ENCODE results near the gene NLGN3.
A peak's percentile ranks its signal among the peaks of the same experiment; 100 is the strongest.

The NLGN3 gene

DNA sequence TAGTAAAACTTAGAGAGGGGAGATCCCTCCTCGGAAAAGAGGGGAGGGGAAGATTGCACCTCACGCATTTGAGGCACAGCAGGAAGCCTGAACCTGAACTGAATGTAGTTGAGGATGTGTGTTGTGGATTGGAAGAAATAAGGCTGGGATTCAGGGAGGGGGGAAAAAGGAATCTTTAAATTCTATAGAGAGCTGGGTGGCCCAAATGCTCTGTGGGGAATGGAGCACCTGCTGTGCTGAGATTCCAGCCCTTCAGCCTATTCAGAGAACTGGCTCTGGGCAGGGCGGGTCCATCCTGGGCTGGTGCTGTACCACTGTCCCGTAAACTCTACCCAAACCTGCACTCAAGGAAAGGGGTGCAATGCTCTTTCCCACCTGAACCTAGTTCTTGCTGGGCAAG lies 44.9 kb upstream of the NLGN3 start:
- Histone ChIP-seq H3K4me3 (ENCODE audit: insufficient read length, low read depth) (peak overlapping the region; percentile 28), H3K9ac (ENCODE audit: insufficient read length, low read depth) (no peak overlapping the region), H3K4me1 (ENCODE audit: insufficient read depth, insufficient read length) (peaks cover 21% of the 10 kb centered on the region), H3K27me3 (ENCODE audit: insufficient read depth, insufficient read length) (peaks cover 11% of the 10 kb centered on the region), H3K9me3 (ENCODE audit: insufficient read depth, low read length) (no peaks in the 10 kb centered on the region), H3K36me3 (ENCODE audit: insufficient read depth, insufficient read length, low read length) (peaks cover 10% of the 10 kb centered on the region)
- peak; percentile 57 for DNase-seq (ENCODE audit: low read depth, low spot score)
- TF ChIP-seq ZNF274 (IDR thresholded peaks at IDR 0.05; ENCODE audit: low read depth, low read length) (no peak), YY1 (IDR thresholded peaks at IDR 0.05; ENCODE audit: insufficient read depth, insufficient read length) (no peak), SUZ12 (IDR thresholded peaks at IDR 0.05; ENCODE audit: extremely low read depth, insufficient read depth, insufficient read length) (no peak)

DNA sequence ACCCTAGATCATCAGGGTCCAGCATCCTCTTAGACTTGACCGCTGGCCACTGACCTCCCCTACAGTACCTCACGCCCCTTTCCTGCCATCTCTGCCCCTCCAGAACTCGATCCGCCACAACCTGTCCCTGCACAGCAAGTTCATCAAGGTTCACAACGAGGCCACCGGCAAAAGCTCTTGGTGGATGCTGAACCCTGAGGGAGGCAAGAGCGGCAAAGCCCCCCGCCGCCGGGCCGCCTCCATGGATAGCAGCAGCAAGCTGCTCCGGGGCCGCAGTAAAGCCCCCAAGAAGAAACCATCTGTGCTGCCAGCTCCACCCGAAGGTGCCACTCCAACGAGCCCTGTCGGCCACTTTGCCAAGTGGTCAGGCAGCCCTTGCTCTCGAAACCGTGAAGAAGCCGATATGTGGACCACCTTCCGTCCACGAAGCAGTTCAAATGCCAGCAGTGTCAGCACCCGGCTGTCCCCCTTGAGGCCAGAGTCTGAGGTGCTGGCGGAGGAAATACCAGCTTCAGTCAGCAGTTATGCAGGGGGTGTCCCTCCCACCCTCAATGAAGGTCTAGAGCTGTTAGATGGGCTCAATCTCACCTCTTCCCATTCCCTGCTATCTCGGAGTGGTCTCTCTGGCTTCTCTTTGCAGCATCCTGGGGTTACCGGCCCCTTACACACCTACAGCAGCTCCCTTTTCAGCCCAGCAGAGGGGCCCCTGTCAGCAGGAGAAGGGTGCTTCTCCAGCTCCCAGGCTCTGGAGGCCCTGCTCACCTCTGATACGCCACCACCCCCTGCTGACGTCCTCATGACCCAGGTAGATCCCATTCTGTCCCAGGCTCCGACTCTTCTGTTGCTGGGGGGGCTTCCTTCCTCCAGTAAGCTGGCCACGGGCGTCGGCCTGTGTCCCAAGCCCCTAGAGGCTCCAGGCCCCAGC lies 43.8 kb upstream of the NLGN3 start:
- no peaks in the 10 kb centered on the region for H3K9me3 ChIP-seq (ENCODE audit: insufficient read depth, low read length)
- H3K27me3 ChIP-seq (ENCODE audit: insufficient read depth, insufficient read length): peaks cover 11% of the 10 kb centered on the region
- H3K4me1 ChIP-seq (ENCODE audit: insufficient read depth, insufficient read length): peaks cover 19% of the 10 kb centered on the region
- no peak for DNase-seq (ENCODE audit: low read depth, low spot score)
- peak overlapping the region; percentile 42 for H3K9ac ChIP-seq (ENCODE audit: insufficient read length, low read depth)
- H3K36me3 ChIP-seq (ENCODE audit: insufficient read depth, insufficient read length, low read length): peaks cover 10% of the 10 kb centered on the region
- H3K4me3 ChIP-seq (ENCODE audit: insufficient read length, low read depth): no peak overlapping the region
- TF ChIP-seq YY1 (IDR thresholded peaks at IDR 0.05; ENCODE audit: insufficient read depth, insufficient read length): no peak
- no peak for TF ChIP-seq ZNF274 (IDR thresholded peaks at IDR 0.05; ENCODE audit: low read depth, low read length)
- TF ChIP-seq SUZ12 (IDR thresholded peaks at IDR 0.05; ENCODE audit: extremely low read depth, insufficient read depth, insufficient read length): no peak

DNA sequence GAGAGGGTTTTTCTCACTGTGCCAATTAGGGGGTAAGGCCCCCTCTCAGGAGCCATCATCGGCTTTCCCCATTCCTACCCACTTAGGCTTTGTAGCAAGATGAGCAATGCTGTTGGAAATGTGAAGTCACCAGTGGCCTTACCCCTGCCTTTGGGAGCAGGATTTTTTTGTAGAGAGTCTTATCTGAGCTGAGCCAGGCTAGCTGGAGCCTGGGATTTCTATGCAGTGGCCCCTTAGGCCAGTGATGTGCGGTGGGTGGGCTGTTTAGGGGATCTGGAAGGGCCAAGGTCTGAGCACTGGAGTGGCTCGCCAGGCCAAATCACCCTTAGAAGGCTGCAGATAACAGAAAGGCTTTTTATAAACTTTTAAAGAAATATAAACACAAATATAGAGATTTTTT lies 42.3 kb upstream of the NLGN3 start:
- Histone ChIP-seq H3K36me3 (ENCODE audit: insufficient read depth, insufficient read length, low read length) (peaks cover 10% of the 10 kb centered on the region), H3K9me3 (ENCODE audit: insufficient read depth, low read length) (no peaks in the 10 kb centered on the region), H3K4me3 (ENCODE audit: insufficient read length, low read depth) (no peak overlapping the region), H3K27me3 (ENCODE audit: insufficient read depth, insufficient read length) (peaks cover 6% of the 10 kb centered on the region), H3K4me1 (ENCODE audit: insufficient read depth, insufficient read length) (peaks cover 19% of the 10 kb centered on the region), H3K9ac (ENCODE audit: insufficient read length, low read depth) (no peak overlapping the region)
- no peak for DNase-seq (ENCODE audit: low read depth, low spot score)
- TF ChIP-seq ZNF274 (IDR thresholded peaks at IDR 0.05; ENCODE audit: low read depth, low read length) (no peak), SUZ12 (IDR thresholded peaks at IDR 0.05; ENCODE audit: extremely low read depth, insufficient read depth, insufficient read length) (no peak), YY1 (IDR thresholded peaks at IDR 0.05; ENCODE audit: insufficient read depth, insufficient read length) (no peak)

DNA sequence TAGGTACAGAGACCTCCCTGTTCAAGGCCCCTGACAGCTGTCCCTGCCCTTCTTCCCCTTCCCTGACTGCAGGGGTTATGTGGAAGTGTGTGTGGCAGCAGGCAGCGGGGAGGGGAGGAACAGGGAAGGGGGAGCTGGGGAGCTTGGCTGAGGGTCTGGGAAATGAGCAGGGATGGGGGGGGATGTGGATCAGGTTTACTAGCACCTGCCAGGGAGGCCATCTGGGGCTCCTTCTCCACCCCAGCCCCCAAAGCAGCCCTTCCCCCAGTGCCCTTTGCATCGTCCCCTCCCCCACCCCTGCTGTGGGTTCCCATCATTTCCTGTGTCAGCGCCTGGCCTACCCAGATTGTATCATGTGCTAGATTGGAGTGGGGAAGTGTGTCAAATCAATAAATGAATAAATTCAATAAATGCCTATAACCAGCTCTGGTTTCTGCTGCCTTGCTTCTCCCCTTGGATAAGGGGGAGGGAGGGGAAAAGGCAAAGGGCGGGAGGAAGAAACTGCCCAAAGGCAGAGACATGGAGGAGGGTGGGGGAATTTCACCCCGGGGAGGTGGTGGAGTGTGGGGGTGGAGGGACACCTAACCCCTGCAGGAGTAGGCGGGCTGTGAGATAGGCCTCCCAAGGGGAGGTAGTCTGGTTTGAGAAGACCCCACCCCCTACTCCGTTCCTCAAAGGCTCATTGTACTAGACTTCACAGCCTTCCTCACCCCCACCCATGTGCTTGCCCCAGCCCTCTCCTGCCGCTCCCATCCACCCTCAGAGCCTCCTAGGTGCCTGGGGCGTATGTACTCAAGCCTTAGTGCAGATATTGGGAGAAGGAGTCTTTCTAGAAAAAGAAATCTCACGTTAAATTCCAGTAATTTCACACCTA lies 41.3 kb upstream of the NLGN3 start:
- Histone ChIP-seq H3K4me3 (ENCODE audit: insufficient read length, low read depth) (peak overlapping the region; percentile 28), H3K27me3 (ENCODE audit: insufficient read depth, insufficient read length) (no peaks in the 10 kb centered on the region), H3K9me3 (ENCODE audit: insufficient read depth, low read length) (no peaks in the 10 kb centered on the region), H3K9ac (ENCODE audit: insufficient read length, low read depth) (peak overlapping the region; percentile 56), H3K36me3 (ENCODE audit: insufficient read depth, insufficient read length, low read length) (peaks cover 10% of the 10 kb centered on the region), H3K4me1 (ENCODE audit: insufficient read depth, insufficient read length) (peaks cover 21% of the 10 kb centered on the region)
- no peak for TF ChIP-seq SUZ12 (IDR thresholded peaks at IDR 0.05; ENCODE audit: extremely low read depth, insufficient read depth, insufficient read length)
- TF ChIP-seq YY1 (IDR thresholded peaks at IDR 0.05; ENCODE audit: insufficient read depth, insufficient read length): no peak
- TF ChIP-seq ZNF274 (IDR thresholded peaks at IDR 0.05; ENCODE audit: low read depth, low read length): no peak
- peak; percentile 59 for DNase-seq (ENCODE audit: low read depth, low spot score)

DNA sequence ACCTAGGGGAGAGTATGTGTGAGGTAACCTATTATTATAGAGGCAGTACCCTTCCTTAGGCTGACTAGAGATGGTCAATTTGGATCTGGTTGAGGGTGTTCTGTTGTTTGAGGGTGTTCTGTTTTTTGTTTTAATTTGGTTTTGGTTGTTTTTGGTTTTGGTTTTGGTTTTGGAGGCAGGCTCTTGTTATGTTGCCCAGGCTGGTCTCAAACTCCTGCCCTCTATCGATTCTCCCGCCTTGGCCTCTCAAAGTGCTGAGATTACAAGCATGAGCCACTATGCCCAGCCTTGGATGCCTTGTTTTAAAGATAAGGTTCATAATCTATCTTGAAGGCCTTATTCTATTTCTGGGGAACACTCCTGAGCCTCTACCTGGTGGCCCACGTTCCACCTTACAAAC lies 39.0 kb upstream of the NLGN3 start:
- peaks cover 11% of the 10 kb centered on the region for H3K4me1 ChIP-seq (ENCODE audit: insufficient read depth, insufficient read length)
- no peak overlapping the region for H3K4me3 ChIP-seq (ENCODE audit: insufficient read length, low read depth)
- TF ChIP-seq ZNF274 (IDR thresholded peaks at IDR 0.05; ENCODE audit: low read depth, low read length): no peak
- TF ChIP-seq SUZ12 (IDR thresholded peaks at IDR 0.05; ENCODE audit: extremely low read depth, insufficient read depth, insufficient read length): no peak
- no peak for TF ChIP-seq YY1 (IDR thresholded peaks at IDR 0.05; ENCODE audit: insufficient read depth, insufficient read length)
- no peak overlapping the region for H3K9ac ChIP-seq (ENCODE audit: insufficient read length, low read depth)
- H3K36me3 ChIP-seq (ENCODE audit: insufficient read depth, insufficient read length, low read length): peaks cover 10% of the 10 kb centered on the region
- H3K27me3 ChIP-seq (ENCODE audit: insufficient read depth, insufficient read length): peaks cover 8% of the 10 kb centered on the region
- no peaks in the 10 kb centered on the region for H3K9me3 ChIP-seq (ENCODE audit: insufficient read depth, low read length)
- no peak for DNase-seq (ENCODE audit: low read depth, low spot score)

DNA sequence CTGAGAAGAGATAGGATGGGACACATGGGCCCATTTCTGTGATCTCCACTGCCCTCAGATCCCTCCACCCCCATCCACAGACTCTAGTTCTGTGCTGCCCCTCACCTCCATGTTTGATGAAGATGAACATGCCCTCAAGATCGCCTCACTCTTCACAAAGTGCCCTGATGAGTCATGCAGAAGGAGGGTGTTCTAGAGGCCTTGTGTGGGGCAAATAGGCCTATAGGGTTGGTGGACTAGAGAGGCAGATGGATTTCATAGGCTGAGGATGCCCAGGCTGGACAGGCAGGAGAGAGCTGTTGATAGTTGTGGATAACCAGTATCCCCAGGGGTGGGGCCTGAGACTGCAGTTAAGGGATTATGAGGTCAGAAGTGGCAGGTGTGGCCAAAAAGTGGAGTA lies 38.2 kb upstream of the NLGN3 start, which contains the start of gene CXorf65:
Gene CXorf65 (minus strand): TSS at position 314 of the 400 bp plus-strand sequence. CDS start 184 bp downstream, at position 130.
- no peak for DNase-seq (ENCODE audit: low read depth, low spot score)
- TF ChIP-seq YY1 (IDR thresholded peaks at IDR 0.05; ENCODE audit: insufficient read depth, insufficient read length) (no peak), ZNF274 (IDR thresholded peaks at IDR 0.05; ENCODE audit: low read depth, low read length) (no peak)
- Histone ChIP-seq H3K9ac (ENCODE audit: insufficient read length, low read depth) (no peak within 1 kb of the TSS), H3K4me3 (ENCODE audit: insufficient read length, low read depth) (no peak within 1 kb of the TSS), H3K4me1 (ENCODE audit: insufficient read depth, insufficient read length) (peaks cover 5% of the 10 kb centered on the region), H3K36me3 (ENCODE audit: insufficient read depth, insufficient read length, low read length) (peaks cover 5% of the 10 kb centered on the region), H3K27me3 (ENCODE audit: insufficient read depth, insufficient read length) (peaks cover 15% of the 10 kb centered on the region), H3K9me3 (ENCODE audit: insufficient read depth, low read length) (no peaks in the 10 kb centered on the region)

DNA sequence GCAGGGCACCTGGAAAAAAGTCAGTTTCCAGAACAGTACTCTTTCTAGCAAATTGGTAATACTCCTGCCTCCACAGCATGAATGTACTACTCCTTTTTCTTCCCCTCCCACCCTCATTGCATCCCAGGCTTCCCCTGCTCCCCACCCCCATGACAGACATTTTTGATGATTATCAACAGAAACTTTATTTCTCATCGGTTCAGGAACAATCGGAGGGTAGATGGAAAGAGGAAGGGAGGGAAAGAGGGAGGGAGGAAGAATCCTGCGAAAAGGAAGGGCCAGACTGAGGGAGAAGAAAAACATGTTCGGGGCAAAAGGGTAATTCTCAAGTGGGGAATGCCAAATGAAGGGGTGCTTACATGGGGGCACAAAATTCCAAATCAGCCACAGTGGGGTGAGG lies 37.4 kb upstream of the NLGN3 start:
- Histone ChIP-seq H3K4me1 (ENCODE audit: insufficient read depth, insufficient read length) (peaks cover 5% of the 10 kb centered on the region), H3K4me3 (ENCODE audit: insufficient read length, low read depth) (no peak overlapping the region), H3K9ac (ENCODE audit: insufficient read length, low read depth) (no peak overlapping the region)

More for the DNA sequence above, 37.4 kb upstream of the NLGN3 start:
- no peak for DNase-seq (ENCODE audit: low read depth, low spot score)
- TF ChIP-seq SUZ12 (IDR thresholded peaks at IDR 0.05; ENCODE audit: extremely low read depth, insufficient read depth, insufficient read length) (no peak), ZNF274 (IDR thresholded peaks at IDR 0.05; ENCODE audit: low read depth, low read length) (no peak), YY1 (IDR thresholded peaks at IDR 0.05; ENCODE audit: insufficient read depth, insufficient read length) (no peak)
- H3K36me3 ChIP-seq (ENCODE audit: insufficient read depth, insufficient read length, low read length): no peaks in the 10 kb centered on the region
- peaks cover 24% of the 10 kb centered on the region for H3K27me3 ChIP-seq (ENCODE audit: insufficient read depth, insufficient read length)
- no peaks in the 10 kb centered on the region for H3K9me3 ChIP-seq (ENCODE audit: insufficient read depth, low read length)
